Kidney tubule cell (primary cell): ENCODE results near the gene KLF11.

Source experiments
- DNase-seq: peaks from one replicate; pipeline ENCODE4 v3.0.0-alpha.2; 2018; ENCODE audit warnings: low spot score

The KLF11 gene

GRCh38 chr2:10064932-10065772, 21.8 kb downstream of the KLF11 start:
- DNase-seq = no peak

- DNase-seq = no peak
These were observed 22.4 kb downstream of the KLF11 start for GRCh38 chr2:10065773-10066055.

GRCh38 chr2:10067330-10067729, 24.0 kb downstream of the KLF11 start:
- DNase-seq = no peak

GRCh38 chr2:10067881-10068280, 24.5 kb downstream of the KLF11 start:
- DNase-seq = no peak

- no peak for DNase-seq
These were observed 27.8 kb downstream of the KLF11 start for GRCh38 chr2:10071176-10071575.

- DNase-seq = no peak
These were observed 28.2 kb downstream of the KLF11 start for GRCh38 chr2:10071595-10071994.

- DNase-seq = peak; percentile 89
These were observed 29.5 kb downstream of the KLF11 start for GRCh38 chr2:10072656-10073480.

GRCh38 chr2:10073706-10074105, 30.4 kb downstream of the KLF11 start:
- DNase-seq = no peak

GRCh38 chr2:10075101-10075500, 31.8 kb downstream of the KLF11 start:
- no peak for DNase-seq

GRCh38 chr2:10075571-10076209, 32.3 kb downstream of the KLF11 start:
- DNase-seq = no peak

- DNase-seq = no peak
These were observed 33.2 kb downstream of the KLF11 start for GRCh38 chr2:10076511-10076910.

GRCh38 chr2:10076988-10077527, 33.7 kb downstream of the KLF11 start:
- no peak for DNase-seq

GRCh38 chr2:10078001-10078400, 34.7 kb downstream of the KLF11 start:
- DNase-seq = no peak

GRCh38 chr2:10078704-10079265, 35.4 kb downstream of the KLF11 start:
- DNase-seq = no peak

GRCh38 chr2:10079266-10079869, 36.0 kb downstream of the KLF11 start:
- DNase-seq = peak; percentile 70

GRCh38 chr2:10079870-10080535, 36.7 kb downstream of the KLF11 start, which contains the start of gene CYS1:
TSS of gene CYS1 (minus strand) at chr2:10080411. CDS start at chr2:10080223, 188 bp downstream.
- DNase-seq = peak; percentile 54

- peak; percentile 39 for DNase-seq
These were observed 37.4 kb downstream of the KLF11 start for GRCh38 chr2:10080536-10081304.

GRCh38 chr2:10083046-10083445, 39.7 kb downstream of the KLF11 start:
- DNase-seq = peak; percentile 47

GRCh38 chr2:10083692-10084211, 40.4 kb downstream of the KLF11 start:
- DNase-seq = peak; percentile 46

- DNase-seq = peak; percentile 46
These were observed 41.0 kb downstream of the KLF11 start for GRCh38 chr2:10084223-10084865.
